IPS-18c (cell line): Measurements from ENCODE around the gene DLGAP3.
"Not testable (repeated sequence)": the region's sequence is repeated elsewhere in the genome, so short reads cannot be mapped to it uniquely, and the experiment has no call there.

Experiments used
- H3K4me3 ChIP-seq: 2 replicates; pipeline ENCODE4 v1.7.0; 2013; ENCODE audit warnings: low read depth, mild to moderate bottlenecking, low read length, moderate library complexity; ENCODE audit not compliant: insufficient read depth
- H3K9me3 ChIP-seq: one replicate; pipeline ENCODE4 v1.6.1; 2013; ENCODE audit warnings: mild to moderate bottlenecking, low read length, moderate library complexity; ENCODE audit not compliant: control insufficient read depth, insufficient read depth

Gene DLGAP3, protein sequence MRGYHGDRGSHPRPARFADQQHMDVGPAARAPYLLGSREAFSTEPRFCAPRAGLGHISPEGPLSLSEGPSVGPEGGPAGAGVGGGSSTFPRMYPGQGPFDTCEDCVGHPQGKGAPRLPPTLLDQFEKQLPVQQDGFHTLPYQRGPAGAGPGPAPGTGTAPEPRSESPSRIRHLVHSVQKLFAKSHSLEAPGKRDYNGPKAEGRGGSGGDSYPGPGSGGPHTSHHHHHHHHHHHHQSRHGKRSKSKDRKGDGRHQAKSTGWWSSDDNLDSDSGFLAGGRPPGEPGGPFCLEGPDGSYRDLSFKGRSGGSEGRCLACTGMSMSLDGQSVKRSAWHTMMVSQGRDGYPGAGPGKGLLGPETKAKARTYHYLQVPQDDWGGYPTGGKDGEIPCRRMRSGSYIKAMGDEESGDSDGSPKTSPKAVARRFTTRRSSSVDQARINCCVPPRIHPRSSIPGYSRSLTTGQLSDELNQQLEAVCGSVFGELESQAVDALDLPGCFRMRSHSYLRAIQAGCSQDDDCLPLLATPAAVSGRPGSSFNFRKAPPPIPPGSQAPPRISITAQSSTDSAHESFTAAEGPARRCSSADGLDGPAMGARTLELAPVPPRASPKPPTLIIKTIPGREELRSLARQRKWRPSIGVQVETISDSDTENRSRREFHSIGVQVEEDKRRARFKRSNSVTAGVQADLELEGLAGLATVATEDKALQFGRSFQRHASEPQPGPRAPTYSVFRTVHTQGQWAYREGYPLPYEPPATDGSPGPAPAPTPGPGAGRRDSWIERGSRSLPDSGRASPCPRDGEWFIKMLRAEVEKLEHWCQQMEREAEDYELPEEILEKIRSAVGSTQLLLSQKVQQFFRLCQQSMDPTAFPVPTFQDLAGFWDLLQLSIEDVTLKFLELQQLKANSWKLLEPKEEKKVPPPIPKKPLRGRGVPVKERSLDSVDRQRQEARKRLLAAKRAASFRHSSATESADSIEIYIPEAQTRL

DNA sequence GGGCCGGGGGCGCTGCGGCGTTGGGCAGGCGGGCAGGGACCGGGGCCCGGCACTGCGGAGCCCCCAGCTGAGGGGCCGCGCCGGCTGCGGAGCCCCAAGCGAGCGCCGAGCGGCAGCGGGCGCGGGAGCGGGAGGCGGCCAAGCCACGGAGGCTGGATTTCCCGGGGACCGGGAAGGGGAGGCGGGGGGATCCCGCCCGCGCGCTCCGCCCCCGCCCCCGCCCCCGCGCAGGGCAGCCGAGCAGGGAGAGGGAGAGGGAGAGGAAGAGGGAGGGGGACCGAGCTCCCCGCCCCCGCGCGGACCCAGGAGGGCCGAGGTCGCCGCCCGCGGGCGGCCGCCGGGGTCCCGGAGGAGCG is at the start of gene DLGAP3:
TSS of gene DLGAP3 (minus strand) at position 154 of the 356 bp plus-strand sequence. CDS start 24,267 bp downstream, outside the sequence.
- Histone ChIP-seq H3K9me3 (no peaks in the 10 kb centered on the region), H3K4me3 (peak within 1 kb of the TSS; percentile 56)

DNA sequence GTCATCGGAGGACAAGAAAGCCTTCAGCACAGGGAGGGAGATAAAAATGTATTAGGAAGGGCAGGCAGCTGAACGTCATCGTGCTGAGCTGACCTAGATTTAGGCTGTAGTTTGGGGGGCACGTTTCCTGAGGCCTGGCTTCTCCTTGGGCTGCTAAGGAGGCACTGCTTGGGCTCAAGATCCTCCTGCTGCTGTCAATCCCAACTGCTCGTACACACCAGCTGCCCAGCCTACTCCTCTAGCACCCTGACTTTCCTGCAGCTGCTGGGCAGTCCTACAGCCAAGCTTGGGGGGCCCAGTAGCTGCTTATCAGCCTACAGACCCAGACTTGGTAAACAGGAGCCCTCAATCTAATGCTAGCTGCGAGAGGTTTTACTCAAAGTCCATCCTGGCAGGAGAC is 49.5 kb upstream of the DLGAP3 start:
- no peak overlapping the region for H3K4me3 ChIP-seq

DNA sequence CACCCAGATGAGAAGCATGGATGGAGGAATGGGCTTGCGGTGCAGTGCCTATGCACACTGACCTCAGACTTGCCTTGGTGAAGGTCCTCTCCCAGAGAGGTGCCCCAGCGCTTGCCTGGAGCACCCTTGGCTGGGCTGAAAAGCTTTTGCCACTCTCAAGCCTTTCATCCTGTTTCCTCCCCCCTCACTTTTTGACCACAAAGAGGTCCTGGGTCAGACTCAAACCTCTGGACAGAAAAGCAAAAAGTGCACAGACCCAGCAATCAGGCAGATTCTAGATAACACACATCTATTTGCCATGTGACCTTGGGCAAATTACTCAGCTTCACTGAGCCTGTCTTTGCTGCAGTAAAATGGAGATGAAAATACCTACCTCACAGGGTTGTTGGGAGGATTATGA is 48.4 kb upstream of the DLGAP3 start:
- H3K4me3 ChIP-seq = no peak overlapping the region

More for the DNA sequence above, 49.5 kb upstream of the DLGAP3 start:
- no peaks in the 10 kb centered on the region for H3K9me3 ChIP-seq

DNA sequence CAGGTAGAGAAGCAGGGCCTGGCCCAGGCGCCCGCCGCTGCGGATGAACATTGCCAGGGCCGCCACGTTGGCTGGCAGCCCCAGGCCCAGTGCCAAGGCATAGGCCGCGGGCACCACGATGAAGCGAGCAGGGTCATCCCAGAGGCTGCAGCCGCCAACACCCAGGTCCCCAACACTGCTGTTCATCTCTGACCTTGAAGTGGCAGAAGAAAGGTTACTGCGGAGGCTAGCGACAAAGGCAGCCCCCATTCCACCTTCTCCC is 47.7 kb upstream of the DLGAP3 start:
- Histone ChIP-seq H3K4me3 (no peak overlapping the region), H3K9me3 (no peaks in the 10 kb centered on the region)

More for the DNA sequence above, 48.4 kb upstream of the DLGAP3 start:
- H3K9me3 ChIP-seq = no peaks in the 10 kb centered on the region

DNA sequence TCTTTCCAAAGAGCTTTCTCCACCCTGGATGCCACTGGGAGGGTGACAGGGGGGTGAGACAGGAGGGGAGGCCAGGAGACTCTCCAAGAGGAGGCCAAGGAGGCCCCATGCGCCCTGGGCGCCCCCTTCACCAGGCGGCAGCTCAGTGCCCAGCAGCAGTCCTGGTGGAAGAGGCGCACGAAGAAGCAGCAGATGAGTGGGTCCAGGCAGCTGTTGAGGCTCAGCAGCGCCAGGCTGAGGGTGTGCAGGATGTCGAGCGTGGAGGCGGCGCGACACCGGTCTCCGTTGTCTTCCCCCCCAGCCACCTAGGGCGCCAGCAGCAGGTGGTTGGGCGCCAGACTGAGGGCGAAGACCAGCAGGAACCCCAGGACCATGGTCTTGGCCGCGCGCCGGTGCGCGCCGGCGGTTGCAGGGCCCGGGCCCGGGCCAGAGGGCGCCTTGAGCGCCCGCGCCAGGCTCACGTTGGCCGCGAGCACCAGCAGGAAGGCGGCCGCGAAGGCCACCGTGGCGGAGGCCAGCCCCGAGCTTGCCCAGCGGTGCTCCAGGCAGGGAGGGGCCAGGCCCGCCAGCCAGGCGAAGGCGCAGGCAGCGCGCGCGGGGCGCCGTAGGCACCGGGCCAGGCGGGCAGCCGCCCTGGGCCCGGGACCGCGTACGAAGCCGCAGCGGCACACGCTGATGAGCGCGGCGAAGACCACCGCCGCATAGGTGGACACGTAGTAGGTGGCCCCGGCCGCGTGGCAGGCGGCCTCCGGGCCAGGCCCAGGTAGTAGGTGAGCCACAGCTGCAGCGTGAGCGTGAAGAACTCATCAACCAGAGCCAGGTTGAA is 47.1 kb upstream of the DLGAP3 start:
- no peaks in the 10 kb centered on the region for H3K9me3 ChIP-seq
- H3K4me3 ChIP-seq = no peak overlapping the region

DNA sequence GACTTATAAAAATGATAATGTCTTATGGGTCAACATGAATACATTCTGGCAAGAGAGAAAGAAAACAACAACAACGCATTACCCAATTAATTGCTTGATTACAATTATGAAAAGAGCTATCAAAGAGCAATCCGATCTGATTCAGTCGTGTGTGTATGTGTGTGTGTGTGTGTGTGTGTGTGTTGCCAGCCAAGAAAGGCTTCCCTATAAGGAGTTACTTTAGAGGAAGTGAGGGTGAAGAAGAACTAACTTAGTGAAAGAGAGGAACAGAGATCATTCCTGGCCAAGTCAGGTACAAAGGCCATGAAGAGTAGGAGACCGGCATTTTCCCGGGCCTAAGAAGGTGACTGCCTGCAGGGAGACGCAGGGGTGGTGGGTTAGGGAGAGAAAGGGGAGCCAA is 46.3 kb upstream of the DLGAP3 start:
- Histone ChIP-seq H3K4me3 (no peak overlapping the region), H3K9me3 (no peaks in the 10 kb centered on the region)

DNA sequence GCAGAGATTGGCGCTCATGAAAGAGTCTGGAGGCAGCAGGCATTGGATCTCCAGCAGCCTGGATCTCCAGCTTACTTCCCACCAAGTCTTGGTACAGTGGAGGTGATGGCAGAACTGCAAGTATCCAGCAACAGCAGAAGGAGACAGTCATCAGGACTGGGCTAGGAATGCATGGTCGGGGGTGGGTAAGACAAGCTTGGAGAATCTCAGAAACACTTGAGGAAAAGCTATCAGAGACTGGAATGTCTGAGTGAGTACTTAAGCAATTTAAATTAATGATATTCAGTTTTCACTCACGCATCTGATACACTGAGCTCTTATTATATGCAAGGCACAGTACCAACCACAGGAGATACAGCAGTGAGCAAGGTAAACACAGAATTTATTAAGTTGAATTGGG is 45.9 kb upstream of the DLGAP3 start:
- no peaks in the 10 kb centered on the region for H3K9me3 ChIP-seq
- H3K4me3 ChIP-seq = no peak overlapping the region

DNA sequence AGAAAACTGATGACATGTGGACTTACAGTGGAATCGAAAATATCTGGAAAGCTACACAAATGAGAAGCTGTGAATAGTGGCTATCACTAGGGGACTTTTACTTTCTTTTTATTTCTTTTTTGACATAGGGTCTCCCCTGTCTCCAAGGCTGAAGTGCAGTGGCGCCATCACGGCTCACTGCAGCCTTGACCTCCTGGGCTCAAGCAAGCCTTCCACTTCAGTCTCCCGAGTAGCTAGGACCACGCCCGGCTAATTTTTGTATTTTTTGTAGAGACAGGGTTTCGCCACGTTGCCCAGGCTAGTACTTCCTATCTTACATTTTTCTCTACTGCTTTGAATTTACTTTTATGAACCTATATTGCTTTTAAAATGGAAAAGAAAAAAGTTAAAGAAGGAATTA is 45.2 kb upstream of the DLGAP3 start:
- H3K9me3 ChIP-seq = no peaks in the 10 kb centered on the region
- no peak overlapping the region for H3K4me3 ChIP-seq

DNA sequence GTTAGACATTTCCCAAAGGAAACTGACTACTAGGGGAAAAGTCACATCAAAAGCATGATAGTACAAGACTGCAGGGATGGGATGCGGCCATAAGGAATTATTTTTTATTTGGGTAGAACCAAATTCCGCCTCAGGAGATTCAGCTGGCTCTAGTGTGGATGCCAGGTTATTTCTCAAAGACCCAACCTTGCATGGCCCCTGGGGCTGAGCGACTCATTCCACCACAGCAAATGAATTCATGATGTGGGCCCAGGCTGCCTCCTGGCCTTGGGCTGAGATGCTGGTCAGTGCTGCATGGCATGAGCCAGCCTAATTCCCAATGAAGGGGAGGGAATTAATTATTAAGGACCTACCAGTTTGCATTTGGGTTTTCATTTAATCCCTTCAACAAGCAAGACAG is 43.9 kb upstream of the DLGAP3 start:
- no peak overlapping the region for H3K4me3 ChIP-seq
- H3K9me3 ChIP-seq = no peaks in the 10 kb centered on the region

DNA sequence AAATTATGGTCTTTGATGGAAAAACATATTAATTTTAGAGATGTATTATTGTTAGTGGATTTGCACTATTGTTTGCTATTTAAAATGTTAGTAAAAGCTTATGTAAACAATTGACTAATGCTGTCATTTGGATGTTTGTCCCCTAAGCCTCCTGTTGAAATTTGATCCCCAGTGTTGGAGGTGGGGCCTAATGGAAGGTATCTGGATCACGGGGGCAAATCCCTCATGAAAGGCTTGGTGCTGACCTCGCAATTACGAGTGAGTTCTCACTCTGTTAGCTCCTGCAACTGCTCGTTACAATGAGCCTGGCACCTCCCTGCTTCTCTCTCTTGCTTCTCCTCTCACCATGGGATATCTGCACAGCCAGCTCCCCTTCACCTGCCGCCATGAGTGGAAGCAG is 41.4 kb upstream of the DLGAP3 start:
- H3K4me3 ChIP-seq = no peak overlapping the region
- no peaks in the 10 kb centered on the region for H3K9me3 ChIP-seq

DNA sequence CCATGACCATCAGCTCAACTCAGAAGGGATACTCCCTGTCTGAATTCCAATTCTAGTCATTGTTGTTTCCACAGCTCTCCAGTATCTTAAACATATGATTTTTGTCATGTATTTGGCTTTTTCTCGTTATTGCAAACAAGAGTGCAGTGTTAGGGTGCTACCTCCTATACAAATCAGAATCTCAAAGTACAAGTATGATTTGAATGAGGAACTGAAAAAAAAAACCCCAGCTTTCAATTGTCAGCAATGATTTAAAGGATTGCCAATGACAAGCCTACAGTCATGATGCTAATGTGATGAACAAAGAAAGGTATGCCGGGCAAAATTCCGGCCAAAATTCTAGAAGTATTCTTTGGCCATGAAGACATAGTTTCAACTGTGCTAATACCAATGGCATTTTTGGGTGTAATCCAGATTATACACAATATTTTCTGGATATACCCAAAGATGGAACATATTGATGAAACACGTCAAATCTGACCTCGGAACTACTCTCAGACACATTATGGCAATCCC is 40.8 kb upstream of the DLGAP3 start:
- H3K9me3 ChIP-seq = no peaks in the 10 kb centered on the region
- no peak overlapping the region for H3K4me3 ChIP-seq

DNA sequence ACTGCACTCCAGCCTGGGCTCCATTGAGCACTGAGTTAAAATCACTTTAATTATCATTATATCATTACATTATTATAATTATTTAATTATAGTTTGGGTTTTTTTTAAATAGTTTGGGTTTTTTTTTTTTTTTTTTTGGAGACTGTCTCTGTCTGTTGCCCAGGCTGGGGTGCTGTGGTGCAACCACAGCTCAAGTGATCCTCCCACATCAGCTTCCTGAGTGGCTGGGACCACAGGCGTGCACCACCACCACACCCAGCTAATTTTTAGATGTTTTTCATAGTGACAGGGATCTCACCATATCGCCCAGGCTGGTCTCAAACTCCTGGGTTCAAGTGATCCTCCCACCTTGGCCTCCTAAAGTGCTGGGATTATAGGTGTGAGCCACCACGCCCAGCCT is 38.8 kb upstream of the DLGAP3 start:
- not testable (repeated sequence) for H3K4me3 ChIP-seq, H3K9me3 ChIP-seq

DNA sequence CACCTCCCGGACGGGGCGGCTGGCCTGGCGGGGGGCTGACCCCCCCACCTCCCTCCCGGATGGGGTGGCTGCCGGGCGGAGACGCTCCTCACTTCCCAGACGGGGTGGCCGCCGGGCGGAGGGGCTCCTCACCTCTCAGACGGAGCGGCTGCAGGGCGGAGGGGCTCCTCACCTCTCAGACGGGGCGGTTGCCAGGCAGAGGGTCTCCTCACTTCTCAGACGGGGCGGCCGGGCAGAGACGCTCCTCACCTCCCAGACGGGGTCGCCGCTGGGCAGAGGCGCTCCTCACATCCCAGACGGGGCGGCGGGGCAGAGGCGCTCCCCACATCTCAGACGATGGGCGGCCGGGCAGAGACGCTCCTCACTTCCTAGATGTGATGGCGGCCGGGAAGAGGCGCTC is 38.2 kb upstream of the DLGAP3 start:
- H3K9me3 ChIP-seq, H3K4me3 ChIP-seq: not testable (repeated sequence)

DNA sequence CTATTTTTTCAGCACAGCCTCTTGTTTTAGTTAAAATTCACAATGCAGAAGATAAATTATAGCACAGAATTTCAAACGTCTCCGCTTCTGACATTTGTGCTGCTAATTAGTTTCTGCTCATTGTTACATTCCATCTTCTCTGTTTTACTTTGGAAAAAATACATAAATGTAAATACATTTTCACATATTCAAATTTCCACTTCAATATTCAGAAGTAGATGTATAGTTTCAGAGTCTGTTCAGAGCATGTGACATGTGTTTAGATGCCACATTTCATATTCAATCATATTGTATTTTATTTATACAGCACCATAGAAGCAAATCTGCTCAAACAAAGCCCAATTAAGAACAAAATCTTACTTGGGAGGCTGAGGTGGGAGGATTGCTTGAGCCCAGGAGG is 36.1 kb upstream of the DLGAP3 start:
- Histone ChIP-seq H3K9me3 (no peaks in the 10 kb centered on the region), H3K4me3 (no peak overlapping the region)

DNA sequence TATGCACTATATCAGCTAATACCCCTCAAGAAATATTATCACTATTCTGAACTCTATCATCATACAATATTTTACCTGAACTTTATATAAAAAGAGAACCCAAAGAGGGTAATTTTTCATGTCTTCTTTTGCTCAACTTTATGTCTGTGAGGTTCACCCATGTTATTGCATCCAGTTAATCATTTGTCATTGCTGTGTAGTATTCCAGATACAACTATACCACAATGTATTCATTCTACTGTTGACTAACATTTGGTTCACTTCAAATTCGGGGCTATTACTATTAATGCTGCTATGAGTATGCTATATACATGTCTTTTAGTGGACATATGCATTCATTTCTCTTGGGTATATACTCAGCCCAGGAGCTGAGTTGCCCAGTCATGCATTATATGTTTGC is 21.0 kb upstream of the DLGAP3 start:
- Histone ChIP-seq H3K4me3 (no peak overlapping the region), H3K9me3 (peaks cover 2% of the 10 kb centered on the region)

DNA sequence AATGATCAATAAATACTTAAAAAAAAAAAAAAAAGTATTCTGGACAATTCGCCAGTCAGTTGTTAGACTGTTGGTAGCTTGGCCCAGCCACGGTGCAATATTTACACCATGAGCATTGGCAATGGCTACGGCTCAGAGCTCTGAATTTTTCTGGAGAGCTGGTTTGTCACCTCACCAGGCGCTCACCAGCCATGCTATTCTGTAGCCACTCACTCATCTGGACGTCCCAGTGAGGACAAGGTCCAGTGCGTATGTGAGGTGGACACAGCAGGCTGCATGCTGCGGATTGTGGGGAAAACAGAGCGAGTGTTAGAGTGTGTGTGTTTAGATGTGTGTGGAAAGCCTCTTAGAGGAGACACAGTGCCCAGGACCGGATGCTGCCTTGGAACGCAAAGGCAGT is 19.3 kb upstream of the DLGAP3 start:
- not testable (repeated sequence) for H3K9me3 ChIP-seq, H3K4me3 ChIP-seq

DNA sequence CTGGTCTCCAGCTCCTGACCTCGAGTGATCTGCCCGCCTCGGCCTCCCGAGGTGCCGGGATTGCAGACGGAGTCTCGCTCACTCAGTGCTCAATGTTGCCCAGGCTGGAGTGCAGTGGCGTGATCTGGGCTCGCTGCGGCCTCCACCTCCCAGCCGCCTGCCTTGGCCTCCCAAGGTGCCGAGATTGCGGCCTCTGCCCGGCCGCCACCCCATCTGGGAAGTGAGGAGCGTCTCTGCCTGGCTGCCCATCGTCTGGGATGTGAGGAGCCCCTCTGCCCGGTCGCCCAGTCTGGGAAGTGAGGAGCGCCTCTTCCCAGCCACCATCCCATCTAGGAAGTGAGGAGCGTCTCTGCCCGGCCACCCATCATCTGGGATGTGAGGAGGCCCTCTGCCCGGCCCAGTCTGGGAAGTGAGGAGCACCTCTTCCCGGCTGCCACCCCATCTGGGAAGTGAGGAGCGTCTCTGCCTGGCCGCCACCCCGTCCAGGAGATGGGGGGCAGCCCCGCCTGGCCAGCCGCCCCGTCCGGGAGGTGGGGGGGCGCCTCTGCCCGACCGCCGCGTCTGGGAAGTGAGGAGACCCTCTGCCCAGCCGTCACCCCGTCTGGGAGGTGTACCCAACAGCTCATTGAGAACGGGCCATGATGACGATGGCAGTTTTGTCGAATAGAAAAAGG is 18.3 kb upstream of the DLGAP3 start:
- not testable (repeated sequence) for H3K4me3 ChIP-seq, H3K9me3 ChIP-seq
